PFSK-1 (cell line): ENCODE results near the gene GYPC.

Experiments
- POLR2AphosphoS5 ChIP-seq: IDR thresholded peaks from 2 replicates; pipeline ENCODE4 v1.6.1; 2012; ENCODE audit warnings: low read depth, mild to moderate bottlenecking, control low read depth, low read length, moderate library complexity
- SIN3A ChIP-seq: IDR thresholded peaks from 2 replicates; pipeline ENCODE4 v1.6.1; 2012; ENCODE audit warnings: mild to moderate bottlenecking, low read length, moderate library complexity, borderline replicate concordance; ENCODE audit not compliant: insufficient read depth
- TAF1 ChIP-seq: IDR thresholded peaks from 2 replicates; pipeline ENCODE4 v1.6.1; 2012; ENCODE audit warnings: low read length, control low read depth, borderline replicate concordance; ENCODE audit not compliant: insufficient read depth
- TF ChIP-seq, protein P1 (sequence below), 2 experiments: IDR thresholded peaks; 2 replicates each; pipeline versions ENCODE4 v1.6.1 to v1.8.0; 2011 to 2012; ENCODE audit warnings: low read depth in 2 of 2, low read length in 2 of 2, control low read depth in 1 of 2, inconsistent platforms in 1 of 2, mild to moderate bottlenecking in 1 of 2, moderate library complexity in 1 of 2; ENCODE audit not compliant: insufficient read depth in 1 of 2

DNA sequence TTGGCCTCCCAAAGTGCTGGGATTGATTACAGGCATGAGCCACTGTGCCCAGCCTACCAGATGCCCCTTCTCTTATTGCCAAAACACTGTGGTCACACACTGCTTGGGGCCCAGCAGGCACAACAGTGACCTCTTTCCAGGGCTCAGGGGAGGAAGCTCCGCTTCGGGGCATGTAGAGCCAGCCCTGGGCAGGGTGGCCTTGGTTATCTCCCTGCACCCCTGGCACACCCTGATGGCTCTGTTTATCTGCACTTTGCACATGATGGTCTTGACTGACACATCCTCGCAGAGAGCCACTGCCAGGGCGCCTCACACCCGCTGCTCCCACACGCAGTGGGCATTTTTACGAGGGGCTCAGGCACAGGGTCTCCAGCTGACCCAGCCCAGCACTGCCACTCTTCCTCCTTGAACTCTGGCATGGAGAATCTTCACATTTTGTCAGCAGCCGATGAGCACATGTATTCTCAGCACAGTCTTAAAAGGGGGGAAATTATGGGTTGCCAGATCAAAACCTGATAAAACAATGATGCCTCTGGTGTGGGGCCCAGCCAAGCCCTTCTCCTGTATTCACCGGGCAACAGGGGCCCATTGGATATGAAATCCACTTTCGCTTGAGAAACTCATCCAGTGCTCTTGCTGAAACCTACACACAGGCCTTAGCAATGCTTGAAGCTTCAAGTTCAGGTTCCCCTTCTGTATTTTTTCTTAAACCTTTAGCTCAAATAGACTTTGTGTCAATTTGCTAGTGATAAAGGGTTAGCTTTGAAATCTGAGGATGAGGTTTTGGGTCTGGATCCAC lies 5.9 kb downstream of the GYPC start:
- no peak for TF ChIP-seq POLR2AphosphoS5
- TF ChIP-seq, protein P1, sequence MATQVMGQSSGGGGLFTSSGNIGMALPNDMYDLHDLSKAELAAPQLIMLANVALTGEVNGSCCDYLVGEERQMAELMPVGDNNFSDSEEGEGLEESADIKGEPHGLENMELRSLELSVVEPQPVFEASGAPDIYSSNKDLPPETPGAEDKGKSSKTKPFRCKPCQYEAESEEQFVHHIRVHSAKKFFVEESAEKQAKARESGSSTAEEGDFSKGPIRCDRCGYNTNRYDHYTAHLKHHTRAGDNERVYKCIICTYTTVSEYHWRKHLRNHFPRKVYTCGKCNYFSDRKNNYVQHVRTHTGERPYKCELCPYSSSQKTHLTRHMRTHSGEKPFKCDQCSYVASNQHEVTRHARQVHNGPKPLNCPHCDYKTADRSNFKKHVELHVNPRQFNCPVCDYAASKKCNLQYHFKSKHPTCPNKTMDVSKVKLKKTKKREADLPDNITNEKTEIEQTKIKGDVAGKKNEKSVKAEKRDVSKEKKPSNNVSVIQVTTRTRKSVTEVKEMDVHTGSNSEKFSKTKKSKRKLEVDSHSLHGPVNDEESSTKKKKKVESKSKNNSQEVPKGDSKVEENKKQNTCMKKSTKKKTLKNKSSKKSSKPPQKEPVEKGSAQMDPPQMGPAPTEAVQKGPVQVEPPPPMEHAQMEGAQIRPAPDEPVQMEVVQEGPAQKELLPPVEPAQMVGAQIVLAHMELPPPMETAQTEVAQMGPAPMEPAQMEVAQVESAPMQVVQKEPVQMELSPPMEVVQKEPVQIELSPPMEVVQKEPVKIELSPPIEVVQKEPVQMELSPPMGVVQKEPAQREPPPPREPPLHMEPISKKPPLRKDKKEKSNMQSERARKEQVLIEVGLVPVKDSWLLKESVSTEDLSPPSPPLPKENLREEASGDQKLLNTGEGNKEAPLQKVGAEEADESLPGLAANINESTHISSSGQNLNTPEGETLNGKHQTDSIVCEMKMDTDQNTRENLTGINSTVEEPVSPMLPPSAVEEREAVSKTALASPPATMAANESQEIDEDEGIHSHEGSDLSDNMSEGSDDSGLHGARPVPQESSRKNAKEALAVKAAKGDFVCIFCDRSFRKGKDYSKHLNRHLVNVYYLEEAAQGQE (IDR thresholded peaks at IDR 0.05; ENCODE audit: insufficient read depth in 1 of 2, low read depth in 2 of 2, low read length in 2 of 2), result no peak
- no peak for TF ChIP-seq SIN3A
- no peak for TF ChIP-seq TAF1
